GM21390 (cell line): ENCODE measurements around the gene SNCG.

ENCODE experiments used
- ATAC-seq: cut with Tn5 transposase; IDR thresholded peaks from one replicate; pipeline ENCODE4 v1.9.1; 2021; ENCODE audit not compliant: unreplicated experiment

Gene SNCG

GRCh38 chr10:86960003-86960862 lies 1.8 kb downstream of the SNCG start:
- ATAC-seq = peak; percentile 82

DNA sequence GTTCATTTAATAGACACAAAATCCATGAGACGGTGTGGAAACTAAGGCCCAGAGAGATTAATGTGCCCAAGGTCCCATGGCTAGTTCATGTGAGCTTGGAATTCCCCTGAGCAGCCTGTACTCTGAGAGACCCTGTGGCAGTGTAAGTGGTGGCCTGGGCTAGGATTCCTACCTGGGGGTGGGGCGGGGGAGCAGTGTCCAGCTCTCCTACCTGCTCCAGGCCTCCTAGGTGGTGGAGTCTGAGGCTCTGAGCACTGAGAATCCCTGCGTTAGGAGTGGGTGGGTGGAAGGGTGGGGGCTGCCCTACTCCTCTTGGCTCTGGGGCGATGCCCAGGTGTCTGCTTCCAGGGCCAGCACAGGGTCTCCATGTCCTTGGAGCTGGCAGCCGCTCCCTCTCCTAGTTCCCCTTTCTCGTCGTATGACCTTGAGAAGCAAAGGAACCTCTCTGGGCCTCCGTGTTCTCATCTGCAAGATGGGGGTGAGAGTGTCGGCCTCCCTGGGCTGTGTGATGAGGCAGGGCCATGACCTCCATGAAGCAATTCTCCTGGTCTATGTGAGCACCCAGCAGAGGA lies 2.5 kb downstream of the SNCG start:
- ATAC-seq = no peak

GRCh38 chr10:86961481-86962091 lies 3.2 kb downstream of the SNCG start:
- ATAC-seq = no peak

- ATAC-seq = no peak
These were observed 4.0 kb downstream of the SNCG start for GRCh38 chr10:86962136-86962980.

- ATAC-seq = no peak
These were observed 4.5 kb downstream of the SNCG start for GRCh38 chr10:86962981-86963310.

- ATAC-seq = no peak
These were observed 5.0 kb downstream of the SNCG start for GRCh38 chr10:86963341-86963919.

- no peak for ATAC-seq
These were observed 5.9 kb downstream of the SNCG start for GRCh38 chr10:86964061-86964846.

DNA sequence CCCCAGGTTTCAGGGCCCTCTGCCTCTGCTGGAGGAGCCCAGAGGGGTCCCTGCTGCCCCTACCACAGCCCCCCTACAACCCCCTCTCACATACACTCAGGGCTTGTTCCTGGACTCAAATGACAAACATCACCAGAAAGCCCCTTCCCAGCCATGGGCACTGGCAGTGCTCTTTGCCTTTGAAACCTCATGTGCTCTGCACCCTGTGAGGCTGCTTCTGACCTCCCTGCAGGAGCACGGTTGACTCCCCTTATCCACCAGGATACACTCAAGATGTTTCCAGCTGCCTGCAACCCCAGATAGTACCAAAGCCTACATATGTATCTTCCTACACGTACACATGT lies 6.4 kb downstream of the SNCG start:
- no peak for ATAC-seq

GRCh38 chr10:86965986-86966654 lies 7.7 kb downstream of the SNCG start:
- ATAC-seq = peak; percentile 30

DNA sequence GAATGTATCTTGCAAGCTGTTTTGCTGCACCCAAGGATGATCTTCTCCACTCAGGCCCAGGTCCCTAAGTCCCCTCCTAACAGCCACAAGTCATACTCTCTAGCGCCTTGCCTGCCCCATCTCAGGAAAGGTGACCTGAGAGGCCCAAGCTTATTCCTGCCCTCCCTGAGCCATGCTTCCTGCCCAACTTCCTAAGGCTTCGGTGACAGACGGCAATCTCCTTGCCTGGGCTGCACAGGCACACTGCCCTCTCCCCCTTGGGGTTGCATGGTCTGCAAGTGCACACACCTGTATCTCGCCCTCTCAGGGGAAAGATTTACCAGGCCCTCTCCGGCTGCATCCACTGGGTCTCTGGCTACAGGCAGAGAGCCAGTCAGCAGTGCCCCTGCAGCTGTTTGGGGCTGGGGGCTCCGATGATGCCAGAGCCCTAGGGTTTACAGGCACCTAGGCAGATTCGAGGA lies 9.1 kb downstream of the SNCG start:
- no peak for ATAC-seq

DNA sequence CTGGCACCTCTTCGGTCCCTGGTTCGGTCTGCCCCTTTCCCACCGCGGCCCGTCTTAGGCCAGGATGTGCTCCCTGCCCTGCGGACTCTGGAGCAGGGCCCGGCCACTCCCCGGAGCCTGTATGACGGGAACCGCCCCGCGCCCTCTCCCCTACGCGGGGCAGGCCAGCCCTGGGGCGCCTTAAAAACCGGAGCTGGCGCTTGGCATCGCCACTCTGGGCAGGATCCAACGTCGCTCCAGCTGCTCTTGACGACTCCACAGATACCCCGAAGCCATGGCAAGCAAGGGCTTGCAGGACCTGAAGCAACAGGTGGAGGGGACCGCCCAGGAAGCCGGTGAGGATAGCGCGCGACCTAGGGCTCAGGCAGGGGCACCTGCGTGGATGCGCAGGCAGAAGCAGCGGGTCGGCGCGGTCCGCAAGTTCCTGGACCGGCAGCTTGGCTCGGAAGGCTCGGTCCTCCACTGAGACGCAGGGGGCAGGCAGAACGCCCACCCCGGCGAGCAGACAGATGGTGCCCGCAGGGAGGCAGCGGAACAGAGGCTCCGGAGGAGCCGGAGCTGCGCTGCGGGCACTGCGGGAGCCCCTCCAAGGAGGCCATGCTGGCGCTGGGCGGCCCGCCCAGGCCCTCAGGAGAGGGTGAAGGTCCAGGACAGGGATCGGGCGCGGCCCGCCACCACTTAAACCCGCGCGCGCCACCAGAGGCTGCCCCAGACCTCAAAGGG lies 10.0 kb downstream of the SNCG start, which contains the start of gene ADIRF:
Gene ADIRF (plus strand): TSS at position 212 of the 723 bp plus-strand sequence. CDS start 63 bp downstream, at position 275.
- ATAC-seq = no peak

DNA sequence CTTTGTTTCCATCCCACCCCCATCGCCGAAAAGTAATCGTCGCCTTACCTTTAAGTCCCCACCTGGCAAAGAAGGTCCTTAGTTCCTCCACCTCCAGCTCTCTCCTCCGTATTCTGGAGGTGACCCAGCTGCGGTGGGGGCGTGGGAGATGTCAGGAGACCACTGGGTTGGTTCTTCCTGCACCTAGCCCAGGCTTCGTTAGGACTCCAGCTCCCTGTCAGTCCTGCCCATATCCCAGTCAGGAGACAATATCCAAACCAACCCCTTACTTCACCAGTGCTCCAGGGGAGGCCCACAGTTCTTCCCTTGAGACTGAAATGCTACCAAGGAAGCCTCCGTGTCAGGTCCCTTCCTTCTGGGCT lies 10.6 kb downstream of the SNCG start:
- no peak for ATAC-seq

DNA sequence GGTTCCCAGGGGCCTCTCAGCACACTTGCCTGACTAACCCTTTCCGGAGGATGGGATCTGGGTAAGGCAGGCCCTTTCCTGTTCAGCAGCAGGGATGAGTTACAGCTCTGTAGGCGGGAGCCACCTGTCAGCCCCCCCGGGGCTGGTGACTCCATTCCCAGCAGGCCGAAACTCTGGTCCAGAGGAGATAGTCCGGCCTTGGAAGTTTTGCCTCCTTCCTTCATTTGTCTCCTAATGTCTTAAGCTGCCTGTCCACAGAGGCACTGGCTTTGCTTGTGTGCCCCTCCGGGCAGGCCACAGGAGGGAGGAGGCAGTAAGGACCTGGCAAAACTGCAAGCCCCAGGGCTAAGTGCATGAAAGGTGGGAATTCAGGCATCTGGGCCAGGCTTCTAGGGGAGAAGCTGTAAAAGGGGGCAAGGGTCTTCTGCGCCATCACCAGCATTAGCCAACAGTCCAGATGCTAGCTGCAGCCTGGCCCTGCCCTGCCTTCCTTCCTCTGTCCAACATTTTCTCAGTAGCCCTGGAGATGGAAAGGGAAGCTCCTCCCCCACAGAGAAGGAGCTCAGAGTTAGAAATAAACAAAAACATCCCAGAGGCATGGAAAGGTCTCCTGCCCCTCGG lies 11.1 kb downstream of the SNCG start:
- no peak for ATAC-seq

DNA sequence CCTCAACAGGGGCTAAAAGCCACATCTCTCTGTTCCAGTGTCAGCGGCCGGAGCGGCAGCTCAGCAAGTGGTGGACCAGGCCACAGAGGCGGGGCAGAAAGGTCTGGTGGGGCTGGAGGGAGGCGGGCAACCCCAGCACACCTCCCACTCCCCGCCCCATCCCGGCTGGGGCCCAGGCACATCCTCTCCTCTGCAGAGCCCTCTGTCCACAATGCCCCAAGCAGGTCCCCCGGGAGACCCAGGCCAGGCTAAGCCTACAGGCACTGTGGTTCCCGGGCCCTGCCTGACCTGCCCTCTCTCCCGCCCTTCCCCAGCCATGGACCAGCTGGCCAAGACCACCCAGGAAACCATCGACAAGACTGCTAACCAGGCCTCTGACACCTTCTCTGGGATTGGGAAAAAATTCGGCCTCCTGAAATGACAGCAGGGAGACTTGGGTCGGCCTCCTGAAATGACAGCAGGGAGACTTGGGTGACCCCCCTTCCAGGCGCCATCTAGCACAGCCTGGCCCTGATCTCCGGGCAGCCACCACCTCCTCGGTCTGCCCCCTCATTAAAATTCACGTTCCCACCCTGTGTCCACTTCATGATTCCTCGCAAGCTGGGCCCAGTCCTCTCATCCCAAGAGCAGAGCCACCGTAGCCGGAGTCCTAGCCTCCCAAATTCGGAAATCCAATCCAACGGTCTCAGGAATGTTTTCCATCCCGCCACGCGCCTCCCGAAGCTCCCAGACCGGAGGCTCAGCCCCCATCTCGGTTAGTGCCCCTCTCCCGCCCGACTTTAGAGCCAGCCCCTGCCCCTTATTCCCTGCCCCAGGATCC lies 12.0 kb downstream of the SNCG start:
- ATAC-seq = no peak

GRCh38 chr10:86970982-86971231 lies 12.5 kb downstream of the SNCG start:
- no peak for ATAC-seq

- ATAC-seq = peak; percentile 78
These were observed 13.0 kb downstream of the SNCG start for GRCh38 chr10:86971232-86971991.
